Upper lobe of left lung (tissue), 6 donors: ENCODE results near the gene ZNF710. TPM values are rescaled to one million over a fixed set of nuclear protein-coding genes. Genes with fewer than 3 reads are reported as not detected.

Experiments used
- ATAC-seq, 2 donors: fragments of 200-7000 bp; cut with Tn5 transposase; one replicate each; pipeline ENCODE4 v1.9.1; 2022; ENCODE audit warnings: mild to moderate bottlenecking in 2 of 2, moderate library complexity in 2 of 2; ENCODE audit not compliant: low FRiP score in 2 of 2
- DNase-seq, 2 donors: peaks; one replicate each; pipeline ENCODE4 v3.0.0-alpha.2; 2019 to 2020
- H3K27ac ChIP-seq, 4 donors: fragments of 200-600 bp; sonication (generic); one replicate each; pipeline ENCODE4 v1.5.1; 2016 to 2019
- H3K27me3 ChIP-seq, 4 donors: fragments of 200-600 bp; sonication (generic); one replicate each; pipeline ENCODE4 v1.5.1; 2017 to 2019
- H3K36me3 ChIP-seq, 4 donors: fragments of 200-600 bp; sonication (generic); one replicate each; pipeline ENCODE4 v1.5.1; 2016 to 2019
- H3K4me1 ChIP-seq, 4 donors: fragments of 200-600 bp; sonication (generic); one replicate each; pipeline ENCODE4 v1.5.1; 2018 to 2019
- H3K4me3 ChIP-seq, 4 donors: fragments of 200-600 bp; sonication (generic); one replicate each; pipeline ENCODE4 v1.5.1; 2017 to 2019; ENCODE audit warnings: mild to moderate bottlenecking in 2 of 4, moderate library complexity in 1 of 4
- H3K9me3 ChIP-seq, 4 donors: fragments of 200-600 bp; sonication (generic); one replicate each; pipeline ENCODE4 v1.5.1; 2018 to 2019
- CTCF ChIP-seq, 6 experiments: fragments of 450-650 bp in 4 of 6; fragments of 200-600 bp in 2 of 6; sonication (generic) in 2 of 6; IDR thresholded peaks; one replicate each; pipeline ENCODE4 v1.5.1; 2016 to 2019; ENCODE audit warnings: antibody characterized with exemption in 6 of 6
- EP300 ChIP-seq, 4 donors: sonication (generic); formaldehyde crosslinking; IDR thresholded peaks; one replicate each; pipeline ENCODE4 v1.5.1; 2017; ENCODE audit warnings: antibody characterized with exemption in 4 of 4, control low read depth in 2 of 4
- POLR2A ChIP-seq, 4 donors: fragments of 450-650 bp; IDR thresholded peaks; one replicate each; pipeline ENCODE4 v1.5.1; 2016 to 2017; ENCODE audit warnings: antibody characterized with exemption in 4 of 4, mild to moderate bottlenecking in 2 of 4
- POLR2AphosphoS5 ChIP-seq, 2 donors: sonication (generic); formaldehyde crosslinking; IDR thresholded peaks; one replicate each; pipeline ENCODE4 v1.5.1; 2017; ENCODE audit warnings: antibody characterized with exemption in 2 of 2
- WGBS, 2 donors: methylation state at CpG; one replicate each; pipeline ENCODE4 v1.1.5; 2017 to 2018; 5-methylcytosine and 5-hydroxymethylcytosine counted together
- total RNA-seq, 6 donors: library from RNA; depleted of rRNA in 4 of 6; stranded (reverse); fragments of >200 nt in 4 of 6; gene quantifications; one replicate each; pipeline versions ENCODE4 v1.1.0 to v1.2.1, GENCODE V29; 2016 to 2021
- donor health status: DM: no; HTN: no; CAD: no; lungs with moderate emphysema.
- donor health status: DM: no; HTN: yes; CAD: no; lungs with severe emphysema.

Gene ZNF710
- total RNA-seq, 6 donors from 2014 or later: 26.0 to 51.3 (median 44.5) TPM

GRCh38 chr15:89991312-89991711 is 9.8 kb upstream of the ZNF710 start:
- Histone ChIP-seq H3K27me3 (no peaks in the 10 kb centered on the region), H3K36me3 (no peaks in the 10 kb centered on the region), H3K9me3 (no peaks in the 10 kb centered on the region), H3K4me3 (no peak overlapping the region), H3K27ac (no peak overlapping the region), H3K4me1 (no peaks in the 10 kb centered on the region)
- no peak for DNase-seq
- 78% methylated on average over 4 of the region's 4 CpGs for WGBS, 2 donors
- no peak for ATAC-seq
- TF ChIP-seq POLR2AphosphoS5 (IDR thresholded peaks at IDR 0.05) (no peak), CTCF (IDR thresholded peaks at IDR 0.05) (no peak), EP300 (IDR thresholded peaks at IDR 0.05) (no peak), POLR2A (IDR thresholded peaks at IDR 0.05) (no peak)

GRCh38 chr15:89993349-89993748 is 7.8 kb upstream of the ZNF710 start:
- DNase-seq (no peak), ATAC-seq (no peak)
- Histone ChIP-seq H3K27me3 (no peaks in the 10 kb centered on the region), H3K27ac (no peak overlapping the region), H3K9me3 (no peaks in the 10 kb centered on the region), H3K4me3 (no peak overlapping the region), H3K36me3 (no peaks in the 10 kb centered on the region), H3K4me1 (peaks cover 0 to 3% (median 0%) of the 10 kb centered on the region in 4 donors)
- 62 to 65% methylated on average over 1 of the region's 1 CpG for WGBS, 2 donors
- TF ChIP-seq EP300 (IDR thresholded peaks at IDR 0.05) (no peak), POLR2AphosphoS5 (IDR thresholded peaks at IDR 0.05) (no peak)

GRCh38 chr15:89997079-89997478 is 4.0 kb upstream of the ZNF710 start:
- WGBS, 2 donors: 89 to 93% methylated on average over 4 of the region's 4 CpGs
- no peak for DNase-seq

GRCh38 chr15:89998141-89998661 is 2.9 kb upstream of the ZNF710 start:
- no peaks in the 10 kb centered on the region for H3K27me3 ChIP-seq
- peaks cover 25 to 36% (median 29%) of the 10 kb centered on the region in 4 donors for H3K4me1 ChIP-seq
- DNase-seq (no peak), ATAC-seq (no peak)
- peak overlapping the region; percentile 10 to 97 (median 96) for H3K27ac ChIP-seq
- TF ChIP-seq POLR2AphosphoS5 (IDR thresholded peaks at IDR 0.05): no peak
- TF ChIP-seq EP300 (IDR thresholded peaks at IDR 0.05): no peak
- no peak for TF ChIP-seq POLR2A (IDR thresholded peaks at IDR 0.05)
- no peaks in the 10 kb centered on the region for H3K9me3 ChIP-seq
- no peak overlapping the region for H3K4me3 ChIP-seq
- H3K36me3 ChIP-seq: no peaks in the 10 kb centered on the region
- 55 to 58% methylated on average over 5 of the region's 5 CpGs for WGBS, 2 donors

More at GRCh38 chr15:89997079-89997478, 4.0 kb upstream of the ZNF710 start:
- ATAC-seq: no peak
- TF ChIP-seq POLR2AphosphoS5 (IDR thresholded peaks at IDR 0.05) (no peak), EP300 (IDR thresholded peaks at IDR 0.05) (no peak), POLR2A (IDR thresholded peaks at IDR 0.05) (no peak), CTCF (IDR thresholded peaks at IDR 0.05) (no peak)
- Histone ChIP-seq H3K9me3 (no peaks in the 10 kb centered on the region), H3K27ac (no peak overlapping the region), H3K4me1 (peaks cover 18 to 28% (median 22%) of the 10 kb centered on the region in 4 donors), H3K4me3 (no peak overlapping the region), H3K36me3 (no peaks in the 10 kb centered on the region), H3K27me3 (no peaks in the 10 kb centered on the region)

GRCh38 chr15:89998923-89999675 is 2.0 kb upstream of the ZNF710 start:
- ATAC-seq (peak in 1 of 2 donors; percentile 56), DNase-seq (peak in 1 of 2 donors; percentile 80)
- Histone ChIP-seq H3K4me3 (peak overlapping the region in 3 of 4 donors; percentile 68 to 86 (median 68)), H3K27me3 (no peaks in the 10 kb centered on the region), H3K9me3 (no peaks in the 10 kb centered on the region), H3K4me1 (peaks cover 33 to 45% (median 36%) of the 10 kb centered on the region in 4 donors), H3K36me3 (no peaks in the 10 kb centered on the region), H3K27ac (peak overlapping the region; percentile 93 to 97 (median 96))
- 58 to 63% methylated on average over 9 to 12 of the region's 12 CpGs for WGBS, 2 donors
- TF ChIP-seq EP300 (IDR thresholded peaks at IDR 0.05) (peak in 3 of 4 donors; percentile 42 to 94 (median 53)), CTCF (IDR thresholded peaks at IDR 0.05) (no peak), POLR2A (IDR thresholded peaks at IDR 0.05) (peak in 1 of 4 donors; percentile 38), POLR2AphosphoS5 (IDR thresholded peaks at IDR 0.05) (peak in 1 of 2 donors; percentile 44)
